Endothelial cell of umbilical vein (primary cell): Measurements from ENCODE around the gene FAM83E. TPM values are rescaled to one million over a fixed set of nuclear protein-coding genes. Genes with fewer than 3 reads are reported as not detected.
"Not testable (repeated sequence)": the region's sequence is repeated elsewhere in the genome, so short reads cannot be mapped to it uniquely, and the experiment has no call there.

Source experiments
- BruUV-seq: library from RNA; stranded (reverse); fragments of 400-500 nt; replicated peaks from 2 replicates; lab custom pipeline; 2021; lab: Mats Ljungman, UMichigan
- CTCF ChIA-PET: fragments of 300-600, 350-600 bp; sonication (Branson Sonifier 250); formaldehyde crosslinking; loops from one replicate; lab custom pipeline; 2021; ENCODE audit warnings: antibody characterized with exemption, inconsistent platforms; lab: Charles Lee
- POLR2A ChIA-PET: fragments of 300-600, 350-600 bp; sonication (Branson Sonifier 250); formaldehyde crosslinking; loops from one replicate; lab custom pipeline; 2021; ENCODE audit warnings: antibody characterized with exemption, inconsistent platforms; lab: Charles Lee
- DNase-seq: peaks from one replicate; pipeline ENCODE4 v3.0.0-alpha.2; 2011; ENCODE audit warnings: low read depth, low spot score
- FAIRE-seq: peaks from 2 replicates; lab custom pipeline; 2011; peaks lifted over from hg19 to GRCh38; lab: Jason Lieb, UNC
- H2AFZ ChIP-seq: 2 replicates; pipeline ENCODE4 v1.6.0; 2012; ENCODE audit warnings: low read depth, low read length, control low read depth, inconsistent platforms
- H3K27ac ChIP-seq: 2 replicates; pipeline ENCODE4 v1.5.1; 2011; ENCODE audit warnings: low read depth, mild to moderate bottlenecking, control low read depth, low read length, moderate library complexity; ENCODE audit not compliant: insufficient read depth
- H3K27me3 ChIP-seq, 2 experiments: 2 replicates each; pipeline versions ENCODE4 v1.6.0 to v1.6.1; 2011; ENCODE audit warnings: low read length in 2 of 2, mixed read lengths in 1 of 2; ENCODE audit not compliant: control insufficient read depth in 2 of 2, insufficient read depth in 2 of 2
- H3K36me3 ChIP-seq, 2 experiments: 2 replicates in 1 of 2; 3 replicates in 1 of 2; pipeline ENCODE4 v1.5.1; 2011; ENCODE audit warnings: low read length in 2 of 2, mild to moderate bottlenecking in 1 of 2, moderate library complexity in 1 of 2; ENCODE audit not compliant: control insufficient read depth in 2 of 2, insufficient read depth in 2 of 2; ENCODE audit errors: extremely low read depth in 1 of 2
- H3K4me1 ChIP-seq: 3 replicates; pipeline ENCODE4 v1.5.1; 2011; ENCODE audit warnings: mild to moderate bottlenecking, low read length; ENCODE audit not compliant: control insufficient read depth, insufficient read depth; ENCODE audit errors: extremely low read depth
- H3K4me2 ChIP-seq: 2 replicates; pipeline ENCODE4 v1.6.1; 2011; ENCODE audit warnings: low read length, control low read depth, mixed read lengths; ENCODE audit not compliant: insufficient read depth
- H3K4me3 ChIP-seq, 3 experiments: fragments of 200-600 bp in 1 of 3; sonication (generic), shearing (Covaris generic) in 1 of 3; replicated peaks in 1 of 3; 2 replicates each; pipeline ENCODE4 v1.5.1; 2011 to 2016; ENCODE audit warnings: control low read depth in 3 of 3, low read length in 3 of 3, mild to moderate bottlenecking in 2 of 3, inconsistent platforms in 1 of 3, low read depth in 1 of 3, moderate library complexity in 1 of 3; ENCODE audit not compliant: insufficient read depth in 1 of 3
- H3K79me2 ChIP-seq: 2 replicates; pipeline ENCODE4 v1.6.0; 2012; ENCODE audit warnings: low read length, inconsistent platforms; ENCODE audit not compliant: control insufficient read depth, insufficient read depth
- H3K9ac ChIP-seq: replicated peaks from 2 replicates; pipeline ENCODE3; 2011; ENCODE audit warnings: low read length, control low read depth; ENCODE audit not compliant: insufficient read depth; ENCODE audit errors: extremely low read depth
- H3K9me1 ChIP-seq: replicated peaks from 3 replicates; pipeline ENCODE4 v1.6.0; 2011; ENCODE audit warnings: mild to moderate bottlenecking, low read length; ENCODE audit not compliant: control insufficient read depth, insufficient read depth; ENCODE audit errors: extremely low read depth
- H3K9me3 ChIP-seq: replicated peaks from 2 replicates; pipeline ENCODE4 v1.5.1; 2012; ENCODE audit warnings: low read length, inconsistent platforms; ENCODE audit not compliant: control insufficient read depth, insufficient read depth
- H4K20me1 ChIP-seq: replicated peaks from 2 replicates; pipeline ENCODE3; 2011; ENCODE audit warnings: mild to moderate bottlenecking, low read length; ENCODE audit not compliant: control insufficient read depth, insufficient read depth; ENCODE audit errors: extremely low read depth
- EZH2 ChIP-seq: IDR thresholded peaks from 2 replicates; pipeline ENCODE4 v1.6.1; 2012; ENCODE audit warnings: borderline replicate concordance, low read depth, mild to moderate bottlenecking, moderate library complexity, low read length, inconsistent platforms; ENCODE audit not compliant: severe bottlenecking
- FOS ChIP-seq: IDR thresholded peaks from 2 replicates; pipeline ENCODE4 v1.6.1; 2011; ENCODE audit warnings: mild to moderate bottlenecking, low read length, moderate library complexity, borderline replicate concordance; ENCODE audit not compliant: insufficient read depth
- MYC ChIP-seq: IDR thresholded peaks from one replicate; pipeline ENCODE4 v1.6.1; 2011; ENCODE audit warnings: mild to moderate bottlenecking, low read depth, low read length
- dilution Hi-C: fragments of 300-500 bp; cut with MboI; formaldehyde crosslinking; loops from one replicate; pipeline ENCODE4 v1.15.0; 2019; ENCODE audit warnings: low sequenced_read_pairs; ENCODE audit not compliant: extremely low pct_ligation_motif_present
- intact Hi-C: fragments of 100-400 bp; cut with micrococcal nuclease; formaldehyde crosslinking; loops from one replicate; pipeline ENCODE4 v1.10.0; 2022
- polyA plus RNA-seq, 4 experiments: library from polyadenylated mRNA; depleted of rRNA in 3 of 4; stranded (reverse) in 3 of 4; unstranded in 1 of 4; fragments of >200 nt; gene quantifications; 2 replicates each; pipeline versions ENCODE4 v1.2.1 to v1.2.3, GENCODE V29; 2011 to 2012; ENCODE audit warnings: missing spikeins in 1 of 4
- total RNA-seq: library from RNA; stranded (reverse); gene quantifications from 2 replicates; pipeline ENCODE4 v1.2.3, GENCODE V29; 2021

Gene FAM83E
- total and polyA plus RNA-seq, 2 donors (not counting 3 experiments of a cell fraction or from before 2014, with no cell fraction given): 0.04 to 1.7 TPM

- H3K36me3 ChIP-seq: no peaks in the 10 kb centered on the region
- dilution Hi-C loops: no loop called here
- H3K4me1 ChIP-seq: peaks cover 33% of the 10 kb centered on the region
- peaks cover 3 to 11% of the 10 kb centered on the region in 2 experiments for H3K27me3 ChIP-seq
- no peak for DNase-seq
- H3K4me3 ChIP-seq: no peak overlapping the region
- H3K9me3 ChIP-seq: no peaks in the 10 kb centered on the region
- H3K79me2 ChIP-seq: no peaks in the 10 kb centered on the region
- no peak overlapping the region for H3K27ac ChIP-seq
- no peaks in the 10 kb centered on the region for H3K9me1 ChIP-seq
- no peak overlapping the region for H3K4me2 ChIP-seq
- ChIA-PET POLR2A (no interaction called here), CTCF (interaction anchor here (1.1 kb wide), 1 partner anchor 9 kb away, joined by 4 read pairs; no protein-coding TSS in a partner anchor)
- no TSS peak for BruUV-seq
- H3K9ac ChIP-seq: no peak overlapping the region
- no peak overlapping the region for H2AFZ ChIP-seq
- TF ChIP-seq FOS (no peak), EZH2 (no peak), MYC (no peak)
- H4K20me1 ChIP-seq: no peaks in the 10 kb centered on the region
- FAIRE-seq: no peak
- intact Hi-C loops: loop anchor here (10.0 kb wide), 1 partner anchor 362 kb away; the partner anchor contains the start of genes GYS1 and RUVBL2
These were observed 17.8 kb upstream of the FAM83E start for GRCh38 chr19:48632692-48633147.

- H3K36me3 ChIP-seq, dilution Hi-C loops, BruUV-seq, H3K27ac ChIP-seq, POLR2A ChIA-PET, H2AFZ ChIP-seq, DNase-seq, H3K9me1 ChIP-seq, H3K4me2 ChIP-seq, H3K9ac ChIP-seq, H3K4me3 ChIP-seq, H4K20me1 ChIP-seq, H3K9me3 ChIP-seq, FAIRE-seq, H3K79me2 ChIP-seq: not testable (repeated sequence)
- CTCF ChIA-PET: interaction anchor here (1.1 kb wide), 1 partner anchor 9 kb away, joined by 4 read pairs; no protein-coding TSS in a partner anchor
- peaks cover 32% of the 10 kb centered on the region for H3K4me1 ChIP-seq
- peaks cover 3 to 11% of the 10 kb centered on the region in 2 experiments for H3K27me3 ChIP-seq
- intact Hi-C loops: loop anchor here (10.0 kb wide), 1 partner anchor 363 kb away; the partner anchor contains the start of genes GYS1 and RUVBL2
These were observed 17.4 kb upstream of the FAM83E start for GRCh38 chr19:48632286-48632685.
